ENCODE results near the gene SDHD.

- TF ChIP-seq CTCF (IDR thresholded peaks at IDR 0.05): no peak
- no peak for TF ChIP-seq POLR2AphosphoS5 (IDR thresholded peaks at IDR 0.05)
- no peak for TF ChIP-seq POLR2A (IDR thresholded peaks at IDR 0.05)
These were observed 49.1 kb upstream of the SDHD start for GRCh38 chr11:112037527-112037926.

Measured in gastroesophageal sphincter (tissue), 3 donors.